Glutamatergic neuron (in vitro differentiated cells): ENCODE results near the gene RGL1. TPM values are rescaled to one million over a fixed set of nuclear protein-coding genes. Genes with fewer than 3 reads are reported as not detected.

Experiments
- DNase-seq: peaks from one replicate; pipeline ENCODE4 v3.0.0; 2022
- H3K27ac Mint-ChIP-seq: one replicate; pipeline ENCODE4 v1.8.0; 2020; ENCODE audit warnings: mild to moderate bottlenecking, mixed read lengths, inconsistent platforms; ENCODE audit not compliant: unreplicated experiment
- H3K27me3 Mint-ChIP-seq: one replicate; pipeline ENCODE4 v1.8.0; 2020; ENCODE audit warnings: mild to moderate bottlenecking, moderate library complexity, mixed read lengths, inconsistent platforms; ENCODE audit not compliant: unreplicated experiment
- H3K36me3 Mint-ChIP-seq: one replicate; pipeline ENCODE4 v1.8.0; 2020; ENCODE audit warnings: mild to moderate bottlenecking, mixed read lengths, inconsistent platforms; ENCODE audit not compliant: unreplicated experiment
- H3K4me1 Mint-ChIP-seq: one replicate; pipeline ENCODE4 v1.8.0; 2020; ENCODE audit warnings: mild to moderate bottlenecking, low read depth, mixed read lengths, inconsistent platforms; ENCODE audit not compliant: unreplicated experiment
- H3K4me3 Mint-ChIP-seq: one replicate; pipeline ENCODE4 v1.8.0; 2020; ENCODE audit warnings: mild to moderate bottlenecking, mixed read lengths, inconsistent platforms; ENCODE audit not compliant: unreplicated experiment
- H3K9me3 Mint-ChIP-seq: one replicate; pipeline ENCODE4 v1.8.0; 2020; ENCODE audit warnings: mild to moderate bottlenecking, moderate library complexity, mixed read lengths, inconsistent platforms; ENCODE audit not compliant: unreplicated experiment
- CTCF ChIP-seq: fragments of 200-600 bp; sonication (generic); IDR thresholded peaks from one replicate; pipeline ENCODE4 v1.5.0; 2021; ENCODE audit not compliant: partially characterized antibody, unreplicated experiment
- total RNA-seq: library from RNA; stranded (reverse); fragmentation: NEBNext Ultra II Directional; extraction: Animal tissue kit (Norgen Biotek cat#: 25700); gene quantifications from one replicate; pipeline ENCODE4 v1.2.1, GENCODE V29; 2021; ENCODE audit not compliant: unreplicated experiment

The RGL1 gene
- total RNA-seq, 1 donor from 2014 or later = 4.9 TPM

GRCh38 chr1:183806675-183807074 is 1.8 kb downstream of the RGL1 start:
- H3K4me3 Mint-ChIP-seq = peak overlapping the region; percentile 22
- no peak for TF ChIP-seq CTCF
- H3K36me3 Mint-ChIP-seq = peaks cover 5% of the 10 kb centered on the region
- H3K4me1 Mint-ChIP-seq = peaks cover 11% of the 10 kb centered on the region
- H3K27me3 Mint-ChIP-seq = peaks cover 3% of the 10 kb centered on the region
- no peak for DNase-seq
- no peaks in the 10 kb centered on the region for H3K9me3 Mint-ChIP-seq
- no peak overlapping the region for H3K27ac Mint-ChIP-seq

- H3K4me1 Mint-ChIP-seq = peaks cover 13% of the 10 kb centered on the region
Measured at GRCh38 chr1:183807549-183808168, 2.7 kb downstream of the RGL1 start.

GRCh38 chr1:183808296-183809027 is 3.5 kb downstream of the RGL1 start:
- Mint-ChIP-seq H3K27me3 (peaks cover 3% of the 10 kb centered on the region), H3K4me1 (peaks cover 16% of the 10 kb centered on the region), H3K27ac (no peak overlapping the region), H3K36me3 (no peaks in the 10 kb centered on the region), H3K9me3 (no peaks in the 10 kb centered on the region), H3K4me3 (no peak overlapping the region)
- TF ChIP-seq CTCF = no peak
- no peak for DNase-seq

More at GRCh38 chr1:183807549-183808168, 2.7 kb downstream of the RGL1 start:
- no peak for DNase-seq
- Mint-ChIP-seq H3K4me3 (no peak overlapping the region), H3K27ac (no peak overlapping the region), H3K27me3 (peaks cover 3% of the 10 kb centered on the region), H3K9me3 (no peaks in the 10 kb centered on the region), H3K36me3 (no peaks in the 10 kb centered on the region)
- no peak for TF ChIP-seq CTCF

- no peak for DNase-seq
- Mint-ChIP-seq H3K4me3 (no peak overlapping the region), H3K27ac (no peak overlapping the region), H3K27me3 (peaks cover 3% of the 10 kb centered on the region), H3K9me3 (no peaks in the 10 kb centered on the region), H3K4me1 (peaks cover 16% of the 10 kb centered on the region), H3K36me3 (no peaks in the 10 kb centered on the region)
- no peak for TF ChIP-seq CTCF
Measured at GRCh38 chr1:183810121-183810520, 5.2 kb downstream of the RGL1 start.
